Left hindlimb (tissue), 1 donor: ENCODE results near the gene USP36.
"Not testable (repeated sequence)": the region's sequence is repeated elsewhere in the genome, so short reads cannot be mapped to it uniquely, and the experiment has no call there.

Experiments
- DNase-seq: peaks from one replicate; pipeline ENCODE4 v3.0.0-alpha.2; 2018

The USP36 gene

DNA sequence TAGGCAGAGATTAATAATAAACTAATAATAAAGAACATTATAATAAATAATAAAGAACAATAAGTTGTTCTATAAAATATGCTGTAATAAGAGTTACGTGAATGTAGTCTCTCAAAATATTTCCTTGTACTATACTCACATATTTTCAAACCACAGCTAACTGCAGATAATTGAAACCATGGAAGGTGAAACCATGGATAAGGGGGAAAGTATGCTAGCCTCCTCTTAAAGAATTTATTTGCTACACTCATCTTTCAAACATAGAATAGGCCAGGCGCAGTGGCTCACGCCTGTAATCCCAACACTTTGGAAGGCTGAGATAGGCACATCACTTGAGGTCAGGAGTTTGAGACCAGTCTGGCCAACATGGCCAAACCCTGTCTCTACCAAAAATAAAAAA is 77.1 kb downstream of the USP36 start:
- no peak for DNase-seq

DNA sequence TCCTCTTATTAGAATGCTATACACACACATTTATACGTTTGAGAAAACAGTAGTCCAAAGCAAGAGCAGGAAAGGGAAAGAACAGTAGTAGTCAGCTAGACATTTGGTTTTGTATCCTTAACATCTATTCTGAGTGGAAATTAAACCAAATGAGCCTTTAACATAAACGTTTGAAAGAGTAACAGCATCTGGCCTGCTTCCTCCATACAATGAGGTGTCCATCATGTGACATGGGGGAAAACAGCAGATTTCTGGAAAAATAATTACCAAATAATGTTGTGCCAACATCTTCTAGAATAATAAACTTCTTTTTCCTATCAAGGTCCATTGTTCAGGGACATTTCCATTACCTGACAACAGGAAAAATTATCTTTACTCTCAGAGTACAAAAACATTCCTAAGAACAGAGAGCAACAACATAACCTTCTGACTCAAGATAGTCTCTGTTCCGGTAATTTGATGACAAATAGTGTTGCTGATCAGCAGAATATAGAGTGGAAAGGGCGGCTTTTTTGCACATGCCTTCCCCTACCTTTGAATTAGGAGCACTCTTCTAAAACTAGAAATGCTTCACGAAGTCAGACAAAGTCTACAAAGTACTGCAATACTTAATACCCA is 78.7 kb downstream of the USP36 start:
- no peak for DNase-seq

DNA sequence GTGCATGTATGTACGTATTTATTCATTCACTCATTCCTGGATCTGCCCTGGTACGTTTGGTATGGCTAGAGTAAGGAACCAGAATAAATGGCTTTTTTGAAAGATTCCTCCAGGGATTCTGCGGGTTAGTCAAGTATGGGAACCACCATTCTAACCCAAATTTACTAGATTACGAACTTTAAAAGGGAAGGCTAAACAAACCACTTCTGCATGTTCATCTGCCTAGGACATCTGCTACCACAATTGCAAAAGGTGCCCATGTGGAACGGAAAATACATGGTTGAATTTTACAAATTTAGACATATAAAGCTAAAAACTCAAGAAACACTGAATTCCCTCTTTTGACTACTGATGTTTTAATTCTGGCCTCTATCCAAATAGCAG is 80.7 kb downstream of the USP36 start:
- DNase-seq = no peak

DNA sequence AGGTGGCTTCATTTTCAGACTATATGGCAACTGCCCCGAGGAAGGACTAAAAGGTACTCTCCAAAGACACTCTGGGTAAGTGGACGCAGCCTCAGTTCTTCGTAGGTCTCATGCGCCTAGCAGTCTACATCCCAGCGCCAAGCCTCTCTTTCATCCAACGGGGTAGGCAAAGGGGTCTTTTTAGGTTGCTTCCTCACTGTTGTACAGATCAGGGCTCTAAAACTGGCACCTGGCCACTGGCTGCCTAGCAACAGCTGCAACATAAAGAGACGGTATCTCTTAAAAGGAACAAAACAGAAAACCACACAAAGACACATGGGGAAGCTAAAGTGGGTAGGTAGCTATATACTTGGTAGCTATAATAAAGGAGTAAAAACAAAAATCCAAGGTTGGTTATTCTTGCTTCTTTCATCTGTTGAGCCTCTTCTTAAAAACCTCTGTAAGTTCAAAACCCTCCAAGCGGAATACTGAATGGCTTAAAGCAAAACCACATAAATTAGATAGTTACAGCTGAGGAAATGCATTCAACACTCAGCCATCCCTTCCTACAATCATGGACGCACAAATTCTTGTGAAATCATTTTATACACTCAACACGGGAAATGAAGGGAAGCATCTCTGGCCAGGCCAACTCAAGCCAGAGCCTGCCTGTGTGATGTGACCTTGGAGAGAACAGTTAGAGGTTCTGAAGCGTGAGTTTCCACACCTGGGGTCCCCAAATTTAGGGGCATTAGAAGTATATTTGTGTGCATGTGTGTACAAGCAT is 81.2 kb downstream of the USP36 start:
- DNase-seq = peak; percentile 77

DNA sequence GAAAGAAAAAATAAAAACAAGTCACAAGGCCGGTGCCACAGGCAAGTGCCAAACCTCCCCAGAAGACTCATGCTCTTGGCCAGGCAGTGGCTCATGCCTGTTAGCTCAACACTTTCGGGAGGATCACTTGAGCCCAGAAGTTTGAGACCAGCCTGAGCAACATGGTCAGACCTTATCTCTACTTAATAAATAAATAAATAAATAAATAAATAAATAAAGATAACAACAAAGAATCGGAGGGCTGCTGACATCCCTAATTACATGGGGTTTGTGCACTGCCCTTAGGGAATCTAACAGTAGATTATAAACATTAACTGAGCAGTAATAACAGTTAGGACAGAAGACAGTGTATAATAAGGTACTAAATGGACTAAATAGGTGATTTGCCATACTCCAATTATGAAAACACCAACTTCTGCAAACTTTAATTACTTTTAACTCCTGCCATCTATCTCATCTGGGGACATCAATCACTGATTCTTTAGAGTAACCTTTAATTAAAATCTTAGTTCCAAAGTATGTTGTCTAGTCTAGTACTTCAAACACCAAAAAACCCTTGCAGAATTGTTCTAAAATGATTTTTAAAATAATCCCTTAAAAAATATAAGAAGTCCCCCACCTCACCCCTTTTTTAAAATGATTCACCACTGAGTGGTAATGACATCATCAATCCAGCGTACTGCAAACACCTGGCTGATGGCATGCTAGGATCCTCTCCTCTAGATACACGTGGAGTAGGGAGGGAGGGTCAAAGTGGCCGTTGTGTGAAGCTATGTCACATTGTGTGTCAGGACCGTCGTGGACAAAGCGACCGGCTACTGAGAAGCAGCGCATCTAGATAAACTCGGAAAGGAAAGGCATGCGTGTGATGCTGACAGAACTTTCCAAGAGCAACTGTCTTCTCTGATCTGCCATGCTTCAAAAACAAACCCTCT is 87.0 kb downstream of the USP36 start:
- no peak for DNase-seq

DNA sequence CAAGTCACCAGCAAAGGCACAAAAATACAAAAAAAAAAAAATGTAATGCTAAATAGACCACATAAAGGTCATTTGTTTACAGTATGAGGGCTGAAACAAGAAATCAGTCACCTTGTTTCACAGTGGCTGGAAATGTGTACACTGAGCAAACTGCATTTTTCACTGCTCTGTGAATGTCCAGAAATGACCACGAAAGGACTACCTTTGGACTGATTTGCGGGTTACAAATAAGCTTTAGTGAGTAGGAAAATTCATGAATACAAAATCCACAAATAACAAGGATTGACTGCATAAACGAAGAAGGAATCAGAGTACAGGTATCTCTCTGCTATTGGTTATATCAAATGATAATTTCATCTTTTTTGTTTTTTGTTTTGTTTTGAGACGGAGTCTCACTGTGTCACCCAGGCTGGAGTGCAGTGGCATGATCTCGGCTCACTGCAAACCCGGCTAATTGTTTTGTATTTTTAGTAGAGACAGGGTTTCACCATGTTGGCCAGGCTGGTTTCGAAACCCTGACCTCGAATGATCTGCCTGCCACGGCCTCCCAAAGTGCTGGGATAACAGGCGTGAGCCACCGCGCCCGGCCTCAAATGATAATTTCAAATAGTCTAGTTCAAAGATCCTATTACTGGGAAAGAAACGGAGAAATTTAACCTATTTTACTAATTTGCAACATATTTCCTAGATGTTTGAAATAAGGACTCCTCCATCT is 89.0 kb downstream of the USP36 start:
- no peak for DNase-seq

DNA sequence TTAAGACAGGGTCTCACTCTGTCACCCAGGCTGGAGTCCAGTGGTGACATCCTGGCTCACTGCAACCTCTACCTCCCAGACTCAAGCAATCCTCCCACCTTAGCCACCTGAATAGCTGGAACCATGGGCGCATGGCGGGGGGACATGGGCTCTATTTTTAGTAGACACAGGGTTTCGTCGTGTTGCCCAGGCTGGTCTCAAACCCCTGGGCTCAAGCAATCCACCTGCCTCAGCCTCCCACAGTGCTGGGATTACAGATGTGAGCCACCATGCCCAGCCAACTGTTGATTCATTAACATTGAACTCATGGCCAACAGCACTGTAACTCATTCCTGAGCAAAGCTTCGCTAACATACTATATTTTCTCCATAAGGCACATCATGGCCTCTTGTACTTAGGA is 89.6 kb downstream of the USP36 start:
- not testable (repeated sequence) for DNase-seq

DNA sequence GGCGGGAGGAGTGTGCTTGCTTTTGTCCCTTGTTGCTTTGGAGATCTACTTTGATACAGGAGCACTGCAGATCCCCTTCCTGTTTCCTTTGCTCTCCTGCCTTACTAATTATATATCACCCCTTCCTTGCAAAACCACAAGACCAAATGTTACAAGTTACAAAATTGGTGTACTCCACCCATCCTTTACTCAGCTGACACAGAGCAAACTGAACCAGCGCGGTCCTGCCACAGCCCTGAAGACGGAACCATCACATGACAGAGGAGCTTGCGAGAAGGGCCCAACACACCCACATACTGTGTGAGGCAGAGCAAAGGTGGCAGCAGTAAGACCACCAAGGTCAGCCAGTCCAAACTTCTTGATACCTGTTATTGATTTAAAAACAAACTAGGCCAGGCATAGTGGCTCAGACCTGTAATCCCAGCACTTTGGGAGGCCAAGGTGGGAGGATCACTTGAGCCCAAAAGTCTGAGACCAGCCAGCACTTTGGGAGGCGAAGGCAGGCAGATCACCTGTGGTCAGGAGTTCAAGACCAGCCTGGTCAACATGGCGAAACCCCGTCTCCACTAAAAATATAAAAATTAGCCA is 91.8 kb downstream of the USP36 start:
- no peak for DNase-seq

DNA sequence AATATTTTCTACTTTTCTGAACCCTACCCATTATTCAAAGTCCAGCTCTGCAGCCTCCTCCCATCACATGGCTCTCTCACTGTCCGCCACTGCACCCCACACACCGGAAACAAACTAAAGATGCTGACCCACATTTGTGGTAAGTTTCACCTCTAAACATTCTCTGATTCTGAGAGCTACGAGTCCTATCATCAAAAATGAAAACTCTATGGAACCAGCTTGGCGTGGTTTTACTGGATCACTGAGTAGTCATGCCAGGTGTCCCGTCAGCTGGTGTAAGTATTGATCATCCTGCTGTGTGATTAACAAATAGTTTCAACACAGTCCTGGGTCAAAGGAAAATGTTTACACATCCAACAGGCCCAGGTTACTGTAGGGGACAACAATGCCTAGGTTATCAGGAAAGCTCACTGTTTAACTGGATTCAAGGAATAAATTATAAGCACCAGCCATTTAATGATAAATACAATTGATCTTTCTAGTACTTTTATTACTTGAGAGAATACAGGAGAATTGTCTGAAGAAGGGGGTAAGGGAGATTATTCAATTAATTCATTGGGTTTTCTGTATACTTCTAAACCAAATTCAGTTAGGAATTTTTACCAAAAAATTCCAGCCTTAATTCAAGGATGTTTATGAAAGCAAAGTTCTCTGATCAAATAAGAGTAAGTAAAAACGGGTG is 92.4 kb downstream of the USP36 start:
- no peak for DNase-seq

DNA sequence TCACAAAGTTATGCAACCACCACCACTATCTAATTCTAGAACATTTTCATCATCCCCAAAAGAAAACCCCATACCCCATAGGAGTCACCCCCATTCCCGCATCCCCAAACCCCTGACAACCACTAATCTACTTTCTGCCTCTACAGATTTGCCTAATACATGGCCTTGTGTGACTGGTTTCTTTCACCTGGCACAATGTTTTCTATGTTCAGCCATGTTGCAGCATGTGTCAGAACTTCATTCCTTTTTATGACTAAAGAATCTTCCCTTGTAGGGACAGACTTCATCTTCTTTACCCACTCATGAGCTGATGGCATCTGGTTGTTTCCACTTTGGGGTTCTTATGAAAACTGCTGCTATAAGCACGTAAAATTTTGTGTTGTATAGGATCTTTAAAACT is 93.1 kb downstream of the USP36 start:
- no peak for DNase-seq

DNA sequence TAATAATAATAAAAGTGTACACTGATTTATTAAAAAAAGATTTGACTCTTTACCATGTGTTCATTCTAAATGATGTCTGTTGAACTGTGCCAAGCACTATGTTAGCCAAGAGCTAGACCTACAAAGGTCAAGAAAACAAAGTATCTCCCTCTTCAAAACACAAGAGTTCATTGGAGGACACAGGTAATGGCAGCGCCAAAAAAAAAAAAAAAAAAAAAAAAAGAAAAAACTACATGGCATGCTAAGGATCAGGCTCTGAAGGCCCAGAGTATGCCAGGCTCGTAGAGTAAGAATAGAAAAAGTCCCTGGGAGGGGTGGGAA is 93.7 kb downstream of the USP36 start:
- DNase-seq = no peak

DNA sequence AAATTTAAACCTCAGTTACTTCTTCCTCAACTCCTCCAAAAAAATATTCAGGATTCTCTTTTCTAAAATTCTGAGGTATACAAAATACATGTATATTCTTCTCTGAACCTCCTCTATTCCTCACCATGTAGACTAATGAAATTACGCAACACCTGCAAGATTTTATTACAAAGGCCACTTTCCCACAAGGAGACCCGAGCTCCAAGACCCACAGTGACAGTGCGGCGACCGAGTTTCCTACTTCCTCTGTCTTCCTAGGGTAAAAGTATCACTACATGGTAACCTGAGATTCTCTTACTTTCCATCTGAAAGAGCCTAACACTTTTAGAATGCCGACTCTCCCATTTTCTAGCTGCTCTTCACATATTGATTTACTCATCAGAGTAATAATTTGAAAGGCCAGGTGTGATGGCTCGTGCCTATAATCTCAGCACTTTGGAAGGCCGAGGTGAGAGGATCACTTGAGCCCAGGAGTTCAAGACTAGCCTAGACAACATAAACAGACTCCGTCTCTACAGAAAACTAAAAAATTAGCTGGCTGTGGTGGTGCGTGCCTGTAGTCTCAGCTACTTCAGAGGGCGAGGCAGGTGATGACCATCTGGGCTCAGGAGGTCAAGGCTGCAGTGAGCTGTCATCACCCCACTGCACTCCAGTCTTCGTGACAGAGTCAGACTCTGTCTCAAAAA is 94.2 kb downstream of the USP36 start:
- DNase-seq = no peak
